ENCODE results near the gene KIRREL3.

GRCh38 chr11:126945319-126945718 is 55.3 kb downstream of the KIRREL3 start:
- TF ChIP-seq CTCF (IDR thresholded peaks at IDR 0.05): no peak
- TF ChIP-seq POLR2A (IDR thresholded peaks at IDR 0.05): no peak

Measured in testis (tissue), 2 donors.